K562 (cell line): ENCODE results near the gene REEP2. TPM values are rescaled to one million over a fixed set of nuclear protein-coding genes. Genes with fewer than 3 reads are reported as not detected.
A peak's percentile ranks its signal among the peaks of the same experiment; 100 is the strongest.

Source experiments
- ATAC-seq: fragments of 200-7000 bp; cut with Tn5 transposase; 3 replicates; pipeline ENCODE4 v1.9.1; 2020; ENCODE audit warnings: moderate library complexity
- BruUV-seq: library from RNA; stranded (reverse); fragments of 400-500 nt; replicated peaks from 2 replicates; lab custom pipeline; 2021; lab: Mats Ljungman, UMichigan
- CTCF ChIA-PET: fragments of 300-600 bp; formaldehyde crosslinking; extraction: SDS; loops from one replicate; lab custom pipeline; 2021; ENCODE audit warnings: low intra/inter-chr PET ratio; lab: Yijun Ruan, JAX
- POLR2A ChIA-PET: fragments of 300-600, 350-650 bp; sonication (Branson Sonifier 250); formaldehyde crosslinking; extraction: SDS; loops from one replicate; lab custom pipeline; 2021; ENCODE audit warnings: antibody characterized with exemption, inconsistent platforms; lab: Yijun Ruan, JAX
- DNase-seq, 4 experiments: peaks; one replicate each; pipeline versions ENCODE4 v3.0.0 to v3.0.0-alpha.2; 2011 to 2018; ENCODE audit warnings: low spot score in 3 of 4, mixed read lengths in 3 of 4; ENCODE audit errors: extremely low read depth in 1 of 4
- FAIRE-seq: peaks from 2 replicates; lab custom pipeline; 2011; peaks lifted over from hg19 to GRCh38; lab: Jason Lieb, UNC
- H2AFZ ChIP-seq: 2 replicates; pipeline ENCODE4 v1.6.0; 2011; ENCODE audit warnings: low read depth, low read length, control low read depth, inconsistent platforms
- H3K27ac ChIP-seq: fragments of 200-600 bp; 3 replicates; pipeline ENCODE4 v1.8.0; 2011; ENCODE audit warnings: low read depth, mild to moderate bottlenecking, control low read depth, inconsistent platforms, low read length, moderate library complexity, mixed read lengths; ENCODE audit errors: extremely low read depth
- H3K27me3 ChIP-seq, 2 experiments: fragments of 300-600 bp in 1 of 2; 2 replicates in 1 of 2; 3 replicates in 1 of 2; pipeline versions ENCODE4 v1.6.0 to v1.8.0; 2011; ENCODE audit warnings: inconsistent platforms in 2 of 2, low read length in 2 of 2, mild to moderate bottlenecking in 1 of 2, mixed read lengths in 1 of 2, moderate library complexity in 1 of 2; ENCODE audit not compliant: control insufficient read depth in 2 of 2, insufficient read depth in 2 of 2
- H3K36me3 ChIP-seq: fragments of 300-600 bp; 3 replicates; pipeline ENCODE4 v1.8.0; 2011; ENCODE audit warnings: mild to moderate bottlenecking, low read length, inconsistent platforms; ENCODE audit not compliant: control insufficient read depth, insufficient read depth
- H3K4me1 ChIP-seq, 2 experiments: fragments of 200-600 bp in 1 of 2; replicated peaks in 1 of 2; 2 replicates in 1 of 2; 3 replicates in 1 of 2; pipeline versions ENCODE4 v1.5.1 to v1.8.0; 2011; ENCODE audit warnings: inconsistent platforms in 2 of 2, low read length in 2 of 2, mild to moderate bottlenecking in 1 of 2, mixed read lengths in 1 of 2, moderate library complexity in 1 of 2; ENCODE audit not compliant: control insufficient read depth in 2 of 2, insufficient read depth in 2 of 2
- H3K4me2 ChIP-seq: 2 replicates; pipeline ENCODE4 v1.6.1; 2011; ENCODE audit warnings: low read length, control low read depth, inconsistent platforms, mixed read lengths; ENCODE audit not compliant: insufficient read depth
- H3K4me3 ChIP-seq: fragments of 200-600 bp; sonication (generic), shearing (Covaris generic); 2 replicates; pipeline ENCODE4 v1.5.1; 2016; ENCODE audit warnings: control low read depth, inconsistent platforms
- H3K79me2 ChIP-seq: fragments of 200-600 bp; 3 replicates; pipeline ENCODE4 v1.8.0; 2011; ENCODE audit warnings: low read length, inconsistent platforms; ENCODE audit not compliant: control insufficient read depth, insufficient read depth
- H3K9ac ChIP-seq, 2 experiments: 2 replicates each; pipeline versions ENCODE4 v1.6.0 to v1.6.1; 2011; ENCODE audit warnings: low read depth in 2 of 2, low read length in 2 of 2, control low read depth in 1 of 2, inconsistent platforms in 1 of 2, mild to moderate bottlenecking in 1 of 2, mixed read lengths in 1 of 2; ENCODE audit not compliant: insufficient read depth in 1 of 2
- H3K9me1 ChIP-seq: one replicate; pipeline ENCODE4 v1.6.0; 2011; ENCODE audit warnings: inconsistent platforms, mild to moderate bottlenecking, low read length, moderate library complexity; ENCODE audit not compliant: control insufficient read depth, insufficient read depth
- H3K9me3 ChIP-seq: replicated peaks from 2 replicates; pipeline ENCODE4 v1.5.1; 2011; ENCODE audit warnings: low read depth, low read length, inconsistent platforms; ENCODE audit not compliant: control insufficient read depth, insufficient read depth
- H4K20me1 ChIP-seq: replicated peaks from 2 replicates; pipeline ENCODE4 v1.6.1; 2011; ENCODE audit warnings: low read length, inconsistent platforms, mixed read lengths; ENCODE audit not compliant: control insufficient read depth, insufficient read depth
- FIP1L1 ChIP-seq: fragments of 200-400 bp; formaldehyde crosslinking; IDR thresholded peaks from 2 replicates; pipeline ENCODE4 v1.6.1; 2018; ENCODE audit warnings: mild to moderate bottlenecking, low read depth, low read length; ENCODE audit not compliant: poor library complexity, severe bottlenecking
- UBTF ChIP-seq, 2 experiments: IDR thresholded peaks; 2 replicates each; pipeline ENCODE4 v1.6.1; 2012; ENCODE audit warnings: improper control_type of control experiment in 2 of 2, low read depth in 2 of 2, low read length in 2 of 2, borderline replicate concordance in 1 of 2
- ZBTB11 ChIP-seq, 3 experiments: fragments of 200-800 bp in 1 of 3; fragments of 250-450 bp in 1 of 3; fragments of 450-650 bp in 1 of 3; sonication (Bioruptor Pico) in 1 of 3; sonication (Bioruptor generic) in 1 of 3; formaldehyde crosslinking in 1 of 3; IDR thresholded peaks; 2 replicates each; pipeline versions ENCODE4 v1.6.1 to v1.8.0; 2016 to 2022; ENCODE audit warnings: mild to moderate bottlenecking in 2 of 3, missing genetic modification characterization in 2 of 3, missing compliant biosample characterization in 1 of 3, moderate library complexity in 1 of 3
- ZNF764 ChIP-seq: fragments of 250-450 bp; sonication (Bioruptor Pico); IDR thresholded peaks from 2 replicates; pipeline ENCODE4 v1.4.0; 2020; ENCODE audit warnings: low read depth, mild to moderate bottlenecking, moderate library complexity
- WGBS: fragments of 100-300 bp; shearing (Covaris generic); methylation state at CpG from one replicate; pipeline ENCODE4 v1.1.6; 2016; ENCODE audit warnings: low coverage, mixed read lengths; ENCODE audit not compliant: insufficient coverage; ENCODE audit errors: missing lambda C conversion rate; 5-methylcytosine and 5-hydroxymethylcytosine counted together
- in situ Hi-C: fragments of 300-500 bp; cut with MboI; formaldehyde crosslinking; loops from 4 replicates; pipeline ENCODE4 v1.15.0; 2018; ENCODE audit warnings: inconsistent platforms, mixed read lengths
- intact Hi-C: fragments of 100-400 bp; cut with micrococcal nuclease; formaldehyde crosslinking; loops from 2 replicates; pipeline ENCODE4 v1.14.2; 2022
- polyA plus RNA-seq, 8 experiments: library from polyadenylated mRNA; depleted of rRNA in 4 of 8; stranded (reverse) in 5 of 8; unstranded in 3 of 8; fragments of >200 nt; fragmentation: Nextera tagmentation in 2 of 8; fragmentation: Illumina TruSeq in 1 of 8; extraction: Ambion mirVana in 2 of 8; extraction: Trizol in 1 of 8; gene quantifications; 2 replicates each; pipeline versions ENCODE4 v1.2.1 to v1.2.3, GENCODE V29; 2011 to 2014; ENCODE audit warnings: inconsistent platforms in 1 of 8, missing spikeins in 1 of 8
- total RNA-seq, 7 experiments: library from RNA; depleted of rRNA in 6 of 7; stranded (reverse); fragments of >200 nt in 6 of 7; fragmentation: Illumina TruSeq in 2 of 7; extraction: Trizol in 2 of 7; gene quantifications; 2 replicates each; pipeline versions ENCODE4 v1.2.1 to v1.2.3, GENCODE V29; 2011 to 2021; ENCODE audit warnings: low replicate concordance in 1 of 7

Gene REEP2
- total and polyA plus RNA-seq, 9 of the 15 experiments (the other 6 are each of a cell fraction or from before 2014, with no cell fraction given): 0.03 to 1.1 (median 0.12) TPM; not detected in 1

DNA sequence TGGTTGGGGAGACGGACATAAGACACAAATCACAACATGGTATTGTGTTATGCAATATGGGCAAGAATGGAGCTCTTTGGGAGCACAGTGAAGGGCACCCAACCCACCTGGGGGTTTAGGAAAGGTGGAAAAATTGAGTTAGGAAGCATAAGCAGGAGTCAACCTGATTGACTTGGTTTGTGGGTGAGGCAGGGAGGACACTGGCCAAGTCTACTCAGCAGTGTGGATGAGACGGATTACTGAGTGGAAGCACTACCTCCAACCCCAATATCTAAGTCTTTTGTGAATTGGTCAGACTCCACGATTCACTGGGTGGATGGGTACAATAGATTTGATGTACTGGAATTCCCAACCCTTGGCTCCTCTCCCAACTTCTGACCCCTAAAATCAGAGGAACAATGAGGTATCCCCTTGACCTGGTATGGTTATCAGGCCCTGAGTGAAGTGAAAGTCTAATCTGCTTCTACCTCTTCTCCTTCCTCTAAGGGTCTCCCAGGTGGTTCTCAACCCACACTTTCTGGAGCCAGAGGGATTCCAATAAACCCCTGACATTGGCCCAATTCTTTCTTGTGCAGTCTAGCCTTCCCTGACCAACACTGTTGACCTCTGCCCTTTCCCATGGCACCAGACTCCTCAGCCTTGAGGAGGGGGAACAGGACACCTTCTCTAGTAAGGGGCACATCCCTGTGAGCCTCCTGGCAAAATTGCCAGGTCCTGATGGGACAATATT is 31.6 kb downstream of the REEP2 start (continued):
- TF ChIP-seq UBTF (IDR thresholded peaks at IDR 0.05; ENCODE audit: borderline replicate concordance in 1 of 2, low read depth in 2 of 2, low read length in 2 of 2): no peak

- in situ Hi-C loops (no loop called here), intact Hi-C loops (no loop called here)
- Histone ChIP-seq H3K9ac (no peak overlapping the region), H3K27me3 (no peaks in the 10 kb centered on the region), H4K20me1 (peaks cover 23% of the 10 kb centered on the region), H3K27ac (no peak overlapping the region), H3K4me2 (no peak overlapping the region), H3K36me3 (peaks cover 26% of the 10 kb centered on the region), H3K79me2 (peaks cover 26% of the 10 kb centered on the region), H3K9me3 (no peaks in the 10 kb centered on the region), H3K9me1 (peaks cover 21% of the 10 kb centered on the region), H3K4me3 (no peak overlapping the region), H2AFZ (no peak overlapping the region), H3K4me1 (peaks cover 20 to 22% of the 10 kb centered on the region in 2 experiments)
- DNase-seq: no peak
- no peak for FAIRE-seq
- ChIA-PET CTCF (no interaction called here), POLR2A (interaction anchor here (0.7 to 2.6 kb wide), 7 partner anchors 9 to 73 kb away, joined by 3 to 17 read pairs (median 5); partner anchors contain the start of gene ETF1)
- no TSS peak for BruUV-seq
- ATAC-seq: no peak
- no peak for TF ChIP-seq ZNF764
- no peak for TF ChIP-seq ZBTB11 (CRISPR knock-in tag; IDR thresholded peaks at IDR 0.05)
- TF ChIP-seq FIP1L1: peak; percentile 2
- WGBS: 66% methylated on average over 2 of the region's 2 CpGs
Observed at GRCh38 chr5:138471052-138471361, 32.1 kb downstream of the REEP2 start.
